ENCODE results near the gene RTKN2.
A peak's percentile ranks its signal among the peaks of the same experiment; 100 is the strongest.

Gene RTKN2

GRCh38 chr10:62196528-62196927 lies 72.1 kb downstream of the RTKN2 start:
- no peak for TF ChIP-seq CTCF (conservative IDR thresholded peaks at IDR 0.05; ENCODE audit: low read depth, low read length)
- H3K4me3 ChIP-seq (ENCODE audit: low read length), result no peak overlapping the region
- DNase-seq (ENCODE audit: low read depth), result peak; percentile 19

- H3K4me3 ChIP-seq (ENCODE audit: low read length), result no peak overlapping the region
- no peak for TF ChIP-seq CTCF (conservative IDR thresholded peaks at IDR 0.05; ENCODE audit: low read depth, low read length)
These were observed 73.0 kb downstream of the RTKN2 start for GRCh38 chr10:62195675-62195926.

GRCh38 chr10:62194924-62195674 lies 73.5 kb downstream of the RTKN2 start:
- TF ChIP-seq CTCF (conservative IDR thresholded peaks at IDR 0.05; ENCODE audit: low read depth, low read length), result no peak
- no peak overlapping the region for H3K4me3 ChIP-seq (ENCODE audit: low read length)
- DNase-seq (ENCODE audit: low read depth), result no peak

More at GRCh38 chr10:62195675-62195926, 73.0 kb downstream of the RTKN2 start:
- DNase-seq (ENCODE audit: low read depth), result no peak

GRCh38 chr10:62193479-62193878 lies 75.2 kb downstream of the RTKN2 start:
- no peak overlapping the region for H3K4me3 ChIP-seq (ENCODE audit: low read length)
- no peak for DNase-seq (ENCODE audit: low read depth)
- TF ChIP-seq CTCF (conservative IDR thresholded peaks at IDR 0.05; ENCODE audit: low read depth, low read length), result no peak

GRCh38 chr10:62189131-62189530 lies 79.5 kb downstream of the RTKN2 start:
- no peak overlapping the region for H3K4me3 ChIP-seq (ENCODE audit: low read length)
- no peak for TF ChIP-seq CTCF (conservative IDR thresholded peaks at IDR 0.05; ENCODE audit: low read depth, low read length)

GRCh38 chr10:62188021-62188616 lies 80.5 kb downstream of the RTKN2 start:
- DNase-seq (ENCODE audit: low read depth), result no peak
- no peak for TF ChIP-seq CTCF (conservative IDR thresholded peaks at IDR 0.05; ENCODE audit: low read depth, low read length)
- H3K4me3 ChIP-seq (ENCODE audit: low read length), result no peak overlapping the region

More at GRCh38 chr10:62189131-62189530, 79.5 kb downstream of the RTKN2 start:
- DNase-seq (ENCODE audit: low read depth), result no peak

Data from retinal pigment epithelial cell (primary cell).